ENCODE measurements around the gene A2ML1.

Gene A2ML1

DNA sequence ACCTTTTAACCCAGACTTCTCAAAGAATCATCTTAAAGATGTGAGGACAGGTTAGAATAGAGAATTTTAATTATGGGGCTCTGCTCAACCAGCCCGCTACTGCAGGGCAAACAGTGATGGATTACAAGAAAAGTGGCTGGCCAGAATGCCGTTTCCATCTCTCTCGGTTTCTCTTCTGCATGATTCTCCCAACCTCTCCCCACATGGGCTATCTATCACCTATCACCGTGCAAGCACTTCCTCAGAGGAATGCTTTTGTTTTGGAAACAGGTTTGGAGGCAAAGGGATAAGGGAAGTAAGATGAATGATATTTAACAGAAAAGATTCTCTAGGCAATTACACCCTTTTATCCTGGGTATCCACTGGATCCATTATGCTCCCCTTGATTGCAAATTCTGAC lies 54.5 kb downstream of the A2ML1 start:
- H3K79me2 ChIP-seq (ENCODE audit: insufficient read depth, low read length): no peaks in the 10 kb centered on the region
- H4K20me1 ChIP-seq (ENCODE audit: insufficient read depth, low read length, poor library complexity, severe bottlenecking): no peaks in the 10 kb centered on the region
- no peaks in the 10 kb centered on the region for H3K36me3 ChIP-seq (ENCODE audit: insufficient read depth, low read length)
- H3K9me2 ChIP-seq (replicated peaks; ENCODE audit: low read depth, low read length): no peaks in the 10 kb centered on the region
- H3K4me2 ChIP-seq (ENCODE audit: low read depth, low read length, poor library complexity, severe bottlenecking): no peak overlapping the region
- H2AFZ ChIP-seq (ENCODE audit: low read length): no peak overlapping the region
- no peaks in the 10 kb centered on the region for H3K4me1 ChIP-seq (ENCODE audit: insufficient read depth, low read length, poor library complexity, severe bottlenecking)
- no peaks in the 10 kb centered on the region for H3F3A ChIP-seq (ENCODE audit: low read depth)
- no peak overlapping the region for H3K4me3 ChIP-seq (ENCODE audit: low read length, poor library complexity, severe bottlenecking)
- H3K9ac ChIP-seq (ENCODE audit: low read depth, low read length, poor library complexity, severe bottlenecking): no peak overlapping the region
- H3K27me3 ChIP-seq (ENCODE audit: insufficient read depth, low read length, poor library complexity, severe bottlenecking): no peaks in the 10 kb centered on the region
- TF ChIP-seq, protein P1, sequence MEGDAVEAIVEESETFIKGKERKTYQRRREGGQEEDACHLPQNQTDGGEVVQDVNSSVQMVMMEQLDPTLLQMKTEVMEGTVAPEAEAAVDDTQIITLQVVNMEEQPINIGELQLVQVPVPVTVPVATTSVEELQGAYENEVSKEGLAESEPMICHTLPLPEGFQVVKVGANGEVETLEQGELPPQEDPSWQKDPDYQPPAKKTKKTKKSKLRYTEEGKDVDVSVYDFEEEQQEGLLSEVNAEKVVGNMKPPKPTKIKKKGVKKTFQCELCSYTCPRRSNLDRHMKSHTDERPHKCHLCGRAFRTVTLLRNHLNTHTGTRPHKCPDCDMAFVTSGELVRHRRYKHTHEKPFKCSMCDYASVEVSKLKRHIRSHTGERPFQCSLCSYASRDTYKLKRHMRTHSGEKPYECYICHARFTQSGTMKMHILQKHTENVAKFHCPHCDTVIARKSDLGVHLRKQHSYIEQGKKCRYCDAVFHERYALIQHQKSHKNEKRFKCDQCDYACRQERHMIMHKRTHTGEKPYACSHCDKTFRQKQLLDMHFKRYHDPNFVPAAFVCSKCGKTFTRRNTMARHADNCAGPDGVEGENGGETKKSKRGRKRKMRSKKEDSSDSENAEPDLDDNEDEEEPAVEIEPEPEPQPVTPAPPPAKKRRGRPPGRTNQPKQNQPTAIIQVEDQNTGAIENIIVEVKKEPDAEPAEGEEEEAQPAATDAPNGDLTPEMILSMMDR (conservative IDR thresholded peaks at IDR 0.05; ENCODE audit: low read length): no peak
- no peak for TF ChIP-seq EZH2phosphoT487 (IDR thresholded peaks at IDR 0.05; ENCODE audit: borderline replicate concordance)
- no peaks in the 10 kb centered on the region for H3K9me3 ChIP-seq (ENCODE audit: insufficient read depth, low read depth, low read length)

- Histone ChIP-seq H4K20me1 (ENCODE audit: insufficient read depth, low read length, poor library complexity, severe bottlenecking) (no peaks in the 10 kb centered on the region), H3K9me2 (replicated peaks; ENCODE audit: low read depth, low read length) (no peaks in the 10 kb centered on the region), H3K9me3 (ENCODE audit: insufficient read depth, low read depth, low read length) (no peaks in the 10 kb centered on the region), H3F3A (ENCODE audit: low read depth) (no peaks in the 10 kb centered on the region), H3K9ac (ENCODE audit: low read depth, low read length, poor library complexity, severe bottlenecking) (no peak overlapping the region), H3K79me2 (ENCODE audit: insufficient read depth, low read length) (no peaks in the 10 kb centered on the region), H3K36me3 (ENCODE audit: insufficient read depth, low read length) (no peaks in the 10 kb centered on the region), H3K27me3 (ENCODE audit: insufficient read depth, low read length, poor library complexity, severe bottlenecking) (no peaks in the 10 kb centered on the region), H3K4me1 (ENCODE audit: insufficient read depth, low read length, poor library complexity, severe bottlenecking) (no peaks in the 10 kb centered on the region), H3K4me2 (ENCODE audit: low read depth, low read length, poor library complexity, severe bottlenecking) (no peak overlapping the region), H2AFZ (ENCODE audit: low read length) (no peak overlapping the region), H3K4me3 (ENCODE audit: low read length, poor library complexity, severe bottlenecking) (no peak overlapping the region)
- TF ChIP-seq, protein P1 (conservative IDR thresholded peaks at IDR 0.05; ENCODE audit: low read length): no peak
- TF ChIP-seq EZH2phosphoT487 (IDR thresholded peaks at IDR 0.05; ENCODE audit: borderline replicate concordance): no peak
Measured at GRCh38 chr12:8886502-8887284, 64.3 kb downstream of the A2ML1 start.

DNA sequence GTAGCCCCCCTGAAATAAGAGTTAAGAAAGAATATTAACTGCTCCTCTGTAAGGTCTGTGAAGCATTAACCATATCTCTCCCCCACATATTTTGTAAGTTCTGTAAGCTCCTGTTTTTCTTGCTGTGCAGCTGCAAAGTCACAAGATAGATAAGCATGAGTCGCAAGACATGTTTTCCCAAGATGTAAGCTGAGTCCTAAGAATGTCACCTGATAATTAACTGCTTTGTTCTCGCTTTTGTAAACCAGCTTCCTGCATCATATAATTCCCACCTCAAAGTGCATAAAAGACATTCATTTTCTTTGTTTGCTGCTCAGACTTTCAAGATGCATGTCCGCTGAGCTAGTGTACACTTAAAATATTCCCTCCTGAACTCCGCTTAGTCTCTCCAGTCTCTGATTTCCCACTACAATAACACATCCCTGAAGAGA lies 64.9 kb downstream of the A2ML1 start:
- H3K9me3 ChIP-seq (ENCODE audit: insufficient read depth, low read depth, low read length): no peaks in the 10 kb centered on the region
- no peak overlapping the region for H2AFZ ChIP-seq (ENCODE audit: low read length)
- H4K20me1 ChIP-seq (ENCODE audit: insufficient read depth, low read length, poor library complexity, severe bottlenecking): no peaks in the 10 kb centered on the region
- H3K4me2 ChIP-seq (ENCODE audit: low read depth, low read length, poor library complexity, severe bottlenecking): no peak overlapping the region
- no peaks in the 10 kb centered on the region for H3K4me1 ChIP-seq (ENCODE audit: insufficient read depth, low read length, poor library complexity, severe bottlenecking)
- TF ChIP-seq, protein P1 (conservative IDR thresholded peaks at IDR 0.05; ENCODE audit: low read length): no peak
- no peak for TF ChIP-seq EZH2phosphoT487 (IDR thresholded peaks at IDR 0.05; ENCODE audit: borderline replicate concordance)
- no peaks in the 10 kb centered on the region for H3K79me2 ChIP-seq (ENCODE audit: insufficient read depth, low read length)
- no peaks in the 10 kb centered on the region for H3K9me2 ChIP-seq (replicated peaks; ENCODE audit: low read depth, low read length)
- H3K36me3 ChIP-seq (ENCODE audit: insufficient read depth, low read length): no peaks in the 10 kb centered on the region
- H3K9ac ChIP-seq (ENCODE audit: low read depth, low read length, poor library complexity, severe bottlenecking): no peak overlapping the region
- H3K27me3 ChIP-seq (ENCODE audit: insufficient read depth, low read length, poor library complexity, severe bottlenecking): no peaks in the 10 kb centered on the region
- H3K4me3 ChIP-seq (ENCODE audit: low read length, poor library complexity, severe bottlenecking): no peak overlapping the region
- H3F3A ChIP-seq (ENCODE audit: low read depth): no peaks in the 10 kb centered on the region

All from Loucy (cell line).